ELF-1 (cell line): Measurements from ENCODE around the gene IL18RAP.

Source experiments
- DNase-seq: peaks from one replicate; pipeline ENCODE4 v3.0.0-alpha.2; 2016; ENCODE audit warnings: low read depth, low spot score

Gene IL18RAP

DNA sequence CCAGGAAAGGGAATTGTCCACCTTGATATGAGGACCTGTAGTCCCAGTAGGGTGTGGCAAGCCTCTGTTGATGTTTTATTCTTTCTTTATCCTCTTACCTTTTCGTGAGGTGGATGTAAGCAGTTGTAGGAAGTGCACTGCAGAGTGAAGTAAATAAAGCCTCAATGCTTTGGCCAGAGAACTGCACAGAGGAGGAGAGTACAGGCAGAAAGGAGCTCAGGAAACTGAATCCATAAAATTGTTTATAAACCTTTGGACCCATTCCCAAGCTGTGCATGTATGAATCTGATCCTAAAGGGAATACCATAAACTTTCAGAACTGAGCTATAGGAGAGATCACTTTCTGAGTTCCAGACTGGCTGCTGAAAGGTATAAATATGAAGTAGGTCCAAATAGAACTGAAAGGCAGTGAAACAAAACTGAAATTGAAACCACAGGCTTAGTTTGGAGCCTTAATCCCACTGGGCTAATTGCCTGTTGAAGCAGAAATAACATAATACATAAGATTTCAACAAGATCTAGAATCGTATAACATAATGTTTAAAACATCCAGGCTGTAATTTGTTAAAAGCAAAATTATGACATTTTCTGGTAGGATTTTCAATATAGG, 32.2 kb downstream of the IL18RAP start:
- DNase-seq = no peak

DNA sequence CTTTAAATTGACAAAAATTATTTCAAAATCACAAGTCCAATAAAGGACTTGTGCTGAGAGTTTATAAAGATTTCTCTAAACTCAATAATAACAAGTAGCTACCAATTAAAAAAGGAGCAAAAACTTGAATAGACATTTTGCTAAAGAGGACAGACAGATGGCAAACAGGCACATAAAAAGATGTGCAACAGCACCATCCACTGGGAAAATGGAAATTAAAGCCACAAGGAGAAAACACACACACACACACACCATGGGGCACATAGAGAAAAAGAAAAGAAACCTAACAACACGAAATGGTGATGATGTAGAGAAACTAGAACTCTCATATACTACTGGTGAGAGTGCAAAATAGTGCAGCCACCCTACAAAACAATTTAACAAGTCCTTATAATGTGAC, 37.5 kb downstream of the IL18RAP start:
- no peak for DNase-seq

DNA sequence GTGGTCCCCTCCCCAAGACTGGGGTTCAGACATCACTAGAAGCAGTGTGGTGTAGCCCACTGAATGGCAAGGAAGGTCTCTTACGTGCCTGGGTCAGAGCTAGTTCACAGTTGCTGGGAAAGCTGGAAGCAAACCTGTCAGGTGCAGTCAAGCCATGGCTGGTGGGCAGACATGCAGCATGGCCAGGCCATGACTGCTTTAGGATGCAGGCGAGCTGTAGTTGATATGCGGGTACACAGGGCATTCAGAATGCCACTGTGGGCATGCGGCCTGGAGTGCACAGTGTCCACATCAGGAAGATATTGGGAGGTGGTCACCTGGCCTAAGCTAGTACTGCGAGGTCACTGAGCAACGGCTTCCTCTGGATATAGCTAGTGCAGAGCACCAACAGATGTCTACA, 38.2 kb downstream of the IL18RAP start:
- DNase-seq = no peak

DNA sequence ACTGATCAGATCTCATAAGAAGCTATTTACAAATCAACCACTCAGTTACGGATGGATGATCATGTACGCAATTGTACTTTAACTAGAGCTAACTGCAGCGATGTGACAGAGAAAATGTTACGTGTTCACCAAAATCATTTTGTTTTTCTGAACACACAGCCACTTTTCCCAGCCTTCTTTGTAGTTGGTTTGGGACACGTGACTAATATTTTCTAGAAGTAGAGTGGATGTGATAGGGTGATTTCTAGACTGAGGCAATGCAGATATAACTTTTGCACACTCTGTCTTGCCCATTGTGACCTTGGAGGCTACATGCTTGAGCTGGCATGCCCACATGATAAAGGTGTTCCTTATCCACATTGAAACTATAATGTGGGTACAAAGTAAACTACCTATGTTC, 40.2 kb downstream of the IL18RAP start:
- DNase-seq = no peak

DNA sequence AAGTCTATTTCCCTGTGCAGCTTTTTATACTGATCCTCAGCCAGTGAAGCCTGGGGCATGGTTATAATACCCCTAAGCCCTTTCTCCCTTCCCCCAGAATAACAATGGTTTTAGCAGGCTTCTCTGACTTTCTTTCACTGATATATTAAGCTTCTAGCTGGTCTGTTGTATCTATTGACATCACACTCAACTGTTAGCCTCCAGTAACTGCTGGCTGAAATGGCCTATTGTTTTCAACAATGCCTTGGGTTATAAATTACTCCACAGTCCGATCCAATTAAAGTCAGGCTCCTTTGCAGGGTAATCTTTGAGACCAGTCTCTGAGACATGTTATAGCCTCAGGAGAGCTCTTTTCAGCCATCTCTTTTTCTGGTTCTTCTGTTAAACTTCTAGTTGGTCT, 47.2 kb downstream of the IL18RAP start:
- DNase-seq = peak; percentile 29

DNA sequence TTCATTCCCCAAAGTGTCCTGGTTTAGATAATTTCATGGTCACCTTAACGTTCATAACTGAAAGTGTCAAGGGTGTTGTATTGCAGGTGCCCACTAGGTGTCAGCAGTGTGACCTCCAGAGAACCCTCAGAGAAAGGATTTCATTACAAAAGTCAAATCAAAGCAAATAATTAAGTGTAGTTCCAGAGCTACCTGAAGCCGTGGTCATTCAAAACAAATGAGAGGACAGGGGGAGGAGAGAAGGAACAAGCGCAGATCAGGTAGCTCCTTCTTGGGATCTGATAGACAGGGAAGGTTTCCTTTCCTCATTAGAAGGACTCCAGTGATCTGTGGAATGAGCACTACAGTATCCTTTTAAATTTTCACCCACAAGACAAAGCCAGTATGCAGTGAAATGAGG, 50.1 kb downstream of the IL18RAP start, which contains the start of gene SLC9A4:
TSS of gene SLC9A4 (plus strand) at position 207 of the 400 bp plus-strand sequence. CDS start 534 bp downstream, outside the sequence.
- DNase-seq = peak; percentile 37

DNA sequence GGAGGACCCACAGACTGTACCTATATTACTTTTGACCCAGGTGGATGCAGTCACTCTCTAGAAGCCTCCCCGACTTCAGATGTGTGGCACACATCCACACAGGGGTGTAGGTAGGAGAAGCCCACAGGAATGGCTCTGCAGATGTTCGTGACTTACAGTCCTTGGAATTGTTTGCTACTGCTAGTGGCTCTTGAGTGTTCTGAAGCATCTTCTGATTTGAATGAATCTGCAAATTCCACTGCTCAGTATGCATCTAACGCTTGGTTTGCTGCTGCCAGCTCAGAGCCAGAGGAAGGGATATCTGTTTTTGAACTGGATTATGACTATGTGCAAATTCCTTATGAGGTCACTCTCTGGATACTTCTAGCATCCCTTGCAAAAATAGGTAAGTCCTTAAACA, 50.7 kb downstream of the IL18RAP start:
- no peak for DNase-seq

DNA sequence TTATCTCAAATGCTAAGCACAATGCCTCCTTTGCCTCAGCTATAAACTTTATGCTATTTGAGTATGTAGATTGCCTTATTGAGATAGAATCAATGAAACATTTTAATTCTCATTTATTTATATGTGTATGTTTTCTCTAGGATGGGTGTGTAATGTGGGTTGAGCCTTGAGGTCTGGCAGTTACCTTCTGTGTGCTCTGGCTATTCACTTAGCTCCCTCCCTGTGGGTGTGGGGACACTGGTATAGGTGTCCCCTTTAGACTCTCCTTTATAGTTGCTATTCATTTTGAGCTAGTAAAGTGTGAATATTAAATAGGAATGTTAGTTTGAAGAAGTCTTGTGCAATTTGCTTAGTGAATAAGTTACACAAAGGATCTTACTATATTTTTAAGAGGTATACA, 51.8 kb downstream of the IL18RAP start:
- DNase-seq = no peak

DNA sequence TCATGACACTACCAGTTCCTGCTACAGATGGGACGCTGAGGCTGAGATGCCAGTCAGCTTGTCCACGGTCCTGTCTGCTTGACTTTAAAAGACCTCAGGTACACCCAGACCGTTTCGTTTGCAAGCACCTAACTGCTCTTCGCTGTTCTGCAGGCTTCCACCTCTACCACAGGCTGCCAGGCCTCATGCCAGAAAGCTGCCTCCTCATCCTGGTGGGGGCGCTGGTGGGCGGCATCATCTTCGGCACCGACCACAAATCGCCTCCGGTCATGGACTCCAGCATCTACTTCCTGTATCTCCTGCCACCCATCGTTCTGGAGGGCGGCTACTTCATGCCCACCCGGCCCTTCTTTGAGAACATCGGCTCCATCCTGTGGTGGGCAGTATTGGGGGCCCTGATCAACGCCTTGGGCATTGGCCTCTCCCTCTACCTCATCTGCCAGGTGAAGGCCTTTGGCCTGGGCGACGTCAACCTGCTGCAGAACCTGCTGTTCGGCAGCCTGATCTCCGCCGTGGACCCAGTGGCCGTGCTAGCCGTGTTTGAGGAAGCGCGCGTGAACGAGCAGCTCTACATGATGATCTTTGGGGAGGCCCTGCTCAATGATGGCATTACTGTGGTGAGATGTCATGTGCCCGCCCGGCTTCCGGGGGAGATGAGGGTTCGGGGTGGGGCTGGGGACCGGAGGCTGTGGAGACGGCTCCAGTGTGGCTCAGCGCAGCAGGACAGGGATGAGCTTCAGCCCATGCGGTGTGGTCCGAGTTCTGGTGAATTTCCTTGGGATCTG, 55.9 kb downstream of the IL18RAP start:
- no peak for DNase-seq

DNA sequence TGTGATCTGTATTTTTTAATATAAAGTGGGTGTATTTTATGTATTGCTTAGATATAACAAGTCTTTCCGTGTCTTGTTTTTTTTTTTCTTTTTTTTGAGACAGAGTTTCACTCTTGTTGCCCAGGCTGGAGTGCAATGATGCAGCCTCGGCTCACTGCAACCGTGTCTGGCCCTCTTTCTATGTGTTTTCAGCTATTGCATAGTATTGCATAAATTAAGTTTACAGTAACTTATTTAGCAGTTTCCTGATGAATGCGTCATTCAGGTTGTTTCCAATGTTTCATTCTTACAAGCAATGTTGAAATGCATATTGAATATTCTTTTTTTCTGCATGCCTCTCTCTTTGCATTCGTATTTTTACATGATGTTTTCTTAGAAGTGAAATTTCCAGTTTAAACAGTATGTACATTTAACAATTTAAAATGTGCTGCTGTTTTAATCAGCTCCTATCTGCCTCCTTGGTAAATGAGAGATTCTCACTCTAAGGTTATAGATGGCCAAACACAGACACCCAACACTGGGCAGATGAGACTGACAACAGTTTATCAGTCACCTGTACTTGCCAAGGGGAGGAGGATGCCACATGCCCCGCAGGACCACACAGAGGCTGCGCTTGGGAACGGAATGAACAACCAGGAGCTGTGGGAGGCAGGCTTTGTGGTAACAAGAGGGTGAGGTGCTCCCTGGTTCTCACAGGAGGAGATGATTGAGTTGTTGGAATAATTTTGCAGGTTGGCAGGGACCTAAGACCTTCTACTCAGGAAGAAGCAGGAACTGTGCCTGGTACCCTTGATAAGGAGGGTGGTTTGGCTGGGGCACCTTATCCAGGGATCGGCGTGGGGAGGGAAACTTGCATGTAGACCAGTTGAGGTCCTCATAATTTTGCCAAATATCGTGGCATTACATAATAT, 57.6 kb downstream of the IL18RAP start:
- DNase-seq = no peak

DNA sequence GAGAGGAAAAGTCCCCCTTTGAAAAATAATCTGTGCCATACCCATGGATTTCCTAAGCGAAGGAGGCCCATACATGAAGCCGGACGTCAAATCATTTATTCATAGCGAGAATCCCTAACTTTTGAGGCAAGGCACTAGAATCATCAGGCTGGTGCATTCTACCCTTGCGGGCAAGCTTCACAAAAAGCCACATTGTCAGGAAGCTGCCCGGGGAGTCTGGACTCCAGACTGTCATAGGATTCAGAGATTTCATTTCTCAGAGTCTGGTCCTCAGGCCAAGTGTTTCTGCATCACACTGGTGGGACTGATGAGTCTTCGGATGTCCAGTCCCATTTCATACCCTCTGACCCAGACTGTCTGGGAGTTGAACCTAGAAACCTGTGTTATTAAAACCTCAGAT, 59.0 kb downstream of the IL18RAP start:
- no peak for DNase-seq

DNA sequence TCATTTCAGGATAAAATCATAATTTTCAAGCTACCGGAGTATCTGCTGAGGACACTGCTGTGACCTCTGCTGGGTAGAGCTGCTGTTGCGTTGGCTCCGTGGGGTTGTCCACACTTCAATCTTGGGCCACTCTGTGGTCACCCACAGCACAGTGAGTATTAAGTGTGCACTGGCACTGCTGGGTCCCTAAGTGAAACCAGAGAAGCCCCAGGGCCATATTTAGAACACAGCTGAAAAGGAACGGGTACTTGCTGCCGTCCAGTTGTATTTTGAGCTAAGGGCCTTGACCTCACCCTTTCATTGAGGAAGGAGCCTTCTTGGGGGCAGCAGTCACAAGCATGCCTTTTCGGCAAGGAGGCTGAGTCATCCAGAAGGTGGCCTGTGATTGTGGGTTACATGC, 60.1 kb downstream of the IL18RAP start:
- no peak for DNase-seq

DNA sequence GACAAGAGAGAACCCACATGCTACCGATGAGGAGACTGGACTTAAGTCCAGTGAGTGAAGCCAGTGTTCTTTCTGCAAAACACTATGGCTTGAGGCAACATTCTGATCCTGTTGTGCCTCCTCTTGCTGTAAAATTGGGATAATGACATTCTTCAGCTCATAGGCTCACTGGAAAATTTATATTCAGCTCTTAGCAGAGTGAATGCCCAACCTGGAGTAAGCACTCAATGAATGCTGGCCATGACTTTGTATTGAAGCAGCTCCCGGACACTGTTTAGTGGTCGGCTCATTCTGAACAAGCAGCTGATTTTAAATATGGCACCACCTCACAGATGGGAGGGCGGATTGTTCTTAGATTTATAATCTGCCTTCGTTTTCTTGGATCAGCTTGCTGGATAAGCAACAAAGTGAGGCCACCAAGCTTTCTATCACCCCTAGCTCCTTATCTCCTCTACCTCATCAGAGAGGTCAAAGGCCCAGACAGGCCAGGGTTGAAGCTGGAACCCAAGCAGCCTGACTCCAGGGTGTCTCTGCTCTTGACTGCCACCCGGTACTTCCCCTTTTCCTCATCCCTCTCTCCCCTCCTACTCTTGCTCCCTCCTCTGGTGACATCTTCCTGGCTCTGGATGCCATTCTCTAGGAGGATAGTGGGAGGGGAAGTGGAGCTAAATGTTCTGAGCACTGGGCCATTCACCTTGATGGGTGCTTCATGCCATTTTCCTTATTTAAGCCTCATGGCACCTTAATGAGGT, 61.5 kb downstream of the IL18RAP start:
- no peak for DNase-seq

DNA sequence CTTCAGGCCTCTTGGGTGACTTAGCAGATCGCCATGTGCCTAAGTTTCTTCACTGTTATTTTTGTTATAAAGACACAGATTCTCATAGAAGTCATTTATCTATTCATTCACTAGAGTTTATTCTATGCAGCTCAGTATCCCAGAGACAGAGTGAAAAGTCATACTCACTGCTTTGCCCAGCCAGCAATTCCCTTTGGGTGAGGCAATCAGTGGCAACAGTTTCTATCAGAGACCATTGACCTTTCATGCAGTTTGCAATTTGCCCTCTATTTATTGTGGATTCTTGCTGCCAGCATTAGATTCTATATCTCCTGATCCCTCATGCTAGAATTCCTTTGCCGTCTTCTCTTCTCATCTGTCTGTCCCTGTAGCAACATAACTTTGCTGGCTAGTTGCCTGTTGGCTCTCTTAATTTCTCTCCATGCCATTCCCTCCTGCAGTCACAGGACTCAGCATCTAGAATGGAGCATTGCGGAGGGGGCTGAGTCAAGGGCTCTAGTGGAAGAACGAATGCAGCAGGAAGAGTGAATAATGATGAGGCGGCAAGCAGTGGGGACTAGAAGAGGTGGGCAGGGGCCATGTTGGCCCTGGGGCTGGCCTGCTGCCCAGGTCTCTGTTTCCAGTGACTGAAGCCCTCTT, 62.3 kb downstream of the IL18RAP start:
- no peak for DNase-seq

DNA sequence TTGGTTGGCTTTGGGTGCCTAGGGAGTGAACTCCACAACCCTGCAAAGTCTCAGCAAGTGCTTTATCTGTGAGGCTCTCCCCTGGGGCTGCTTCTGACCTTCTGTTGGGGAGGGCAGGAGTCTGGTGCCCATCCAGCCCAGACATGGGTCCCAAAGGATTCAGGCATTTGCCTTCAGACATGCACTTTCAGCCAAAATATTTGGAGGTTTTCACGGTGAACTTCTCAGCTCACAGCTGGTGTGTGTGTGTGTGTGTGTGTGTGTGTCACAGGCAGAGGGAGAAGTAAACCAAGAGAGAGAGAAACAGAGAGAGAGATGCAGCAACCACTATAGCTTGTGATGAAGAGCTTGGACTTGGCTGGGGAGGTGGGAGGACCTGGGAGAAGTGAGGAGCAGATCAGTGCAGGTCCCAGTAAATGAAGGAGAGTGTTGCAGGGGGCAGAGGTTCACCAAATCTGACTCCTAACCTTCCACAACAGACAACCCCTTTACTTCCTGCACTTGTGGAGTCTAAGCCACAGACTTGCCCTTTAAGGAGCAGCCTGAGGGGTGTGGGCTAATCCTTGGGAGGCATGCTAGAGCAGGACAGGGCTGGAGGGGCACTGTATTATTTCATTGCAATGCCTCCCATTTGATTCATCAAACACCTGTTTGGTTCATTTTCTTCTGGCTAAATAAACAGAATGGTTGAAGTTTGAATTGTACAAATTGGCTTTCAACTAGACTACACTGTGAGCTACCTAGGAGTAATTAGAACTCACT, 64.2 kb downstream of the IL18RAP start:
- no peak for DNase-seq

DNA sequence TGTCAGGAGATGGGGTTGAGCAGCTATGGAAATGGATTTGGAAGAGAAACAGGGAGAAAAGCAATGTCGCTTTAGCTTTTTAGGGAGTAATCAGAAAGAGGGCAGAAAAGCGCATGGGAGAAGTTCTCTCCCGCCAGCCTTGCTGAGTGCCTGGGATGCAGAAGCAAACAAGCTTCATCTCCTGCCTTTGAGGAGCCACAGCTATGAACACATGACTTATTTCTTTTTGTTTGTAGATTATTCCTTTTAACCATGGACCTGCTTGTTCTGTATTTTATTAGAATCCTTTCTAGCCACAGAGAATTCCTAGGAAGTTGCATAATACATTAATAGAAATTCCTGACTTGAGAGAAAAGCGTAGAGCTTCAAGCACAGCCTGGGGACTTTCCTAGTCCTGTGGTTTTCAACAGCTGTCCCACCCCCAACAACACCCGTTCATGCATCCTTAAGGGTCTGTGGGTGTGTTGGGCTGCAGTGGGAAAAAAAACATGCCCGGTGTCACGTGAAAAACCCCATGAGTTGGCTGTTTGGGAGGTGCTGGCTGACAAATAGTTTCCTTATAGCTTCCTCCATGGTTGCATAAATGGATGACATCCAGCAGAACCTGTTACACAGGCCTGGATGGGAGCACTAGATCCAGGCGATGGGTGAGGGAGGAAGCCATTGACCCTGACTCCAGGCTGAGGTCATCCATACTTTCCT, 65.0 kb downstream of the IL18RAP start:
- DNase-seq = peak; percentile 34

DNA sequence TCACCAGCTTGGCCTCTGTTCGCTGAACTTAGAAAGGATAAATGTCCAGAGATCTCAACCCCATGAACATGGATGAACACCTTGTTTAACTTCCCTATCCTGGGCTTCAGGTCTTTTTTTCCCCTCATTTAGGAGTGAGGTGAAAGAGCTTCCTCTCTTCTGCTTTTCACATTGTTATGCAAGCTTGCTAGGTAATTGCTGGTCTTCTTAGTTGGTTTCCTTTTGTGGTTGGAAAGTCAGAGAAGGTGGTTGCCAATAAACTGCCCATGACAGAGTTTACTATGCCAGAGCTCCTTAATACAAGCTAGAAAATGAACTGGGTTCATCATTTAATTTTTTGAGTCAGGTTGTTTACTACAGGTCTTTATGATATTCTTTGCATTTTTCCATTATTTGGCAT, 66.7 kb downstream of the IL18RAP start:
- no peak for DNase-seq

DNA sequence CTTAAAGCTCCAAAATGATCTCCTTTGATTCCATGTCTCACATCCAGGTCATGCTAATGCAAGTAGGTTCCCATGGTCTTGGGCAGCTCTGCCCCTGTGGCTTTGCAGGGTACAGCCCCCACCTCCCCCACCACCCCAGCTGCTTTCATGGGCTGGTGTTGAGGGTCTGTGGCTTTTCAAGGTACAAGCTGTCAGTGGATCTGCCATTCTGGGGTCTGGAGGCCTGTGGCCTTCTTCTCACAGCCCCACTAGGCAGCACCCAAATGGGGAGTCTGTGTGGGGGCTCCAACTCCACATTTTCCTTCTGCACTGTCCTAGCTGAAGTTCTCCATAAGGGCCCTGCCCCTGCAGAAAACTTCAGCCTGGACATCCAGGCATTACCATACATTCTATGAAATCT, 69.0 kb downstream of the IL18RAP start:
- DNase-seq = no peak

DNA sequence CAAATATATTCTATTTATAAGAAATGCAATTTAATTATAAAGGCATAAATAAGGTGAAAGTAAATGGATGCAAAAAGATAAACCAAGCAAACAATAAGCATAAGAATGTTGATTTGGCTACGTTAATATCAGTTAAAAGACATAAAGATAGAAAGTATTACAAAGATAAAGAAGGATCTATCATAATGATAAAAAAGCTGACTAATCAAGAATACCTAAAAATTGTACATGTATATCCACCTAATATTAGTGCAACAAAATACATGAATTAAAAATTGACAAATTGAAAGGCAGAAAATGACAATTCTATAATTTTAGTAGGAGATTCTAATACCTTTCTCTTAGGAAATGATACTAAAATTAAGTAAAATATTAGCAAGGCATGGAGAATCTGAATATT, 71.6 kb downstream of the IL18RAP start:
- no peak for DNase-seq

DNA sequence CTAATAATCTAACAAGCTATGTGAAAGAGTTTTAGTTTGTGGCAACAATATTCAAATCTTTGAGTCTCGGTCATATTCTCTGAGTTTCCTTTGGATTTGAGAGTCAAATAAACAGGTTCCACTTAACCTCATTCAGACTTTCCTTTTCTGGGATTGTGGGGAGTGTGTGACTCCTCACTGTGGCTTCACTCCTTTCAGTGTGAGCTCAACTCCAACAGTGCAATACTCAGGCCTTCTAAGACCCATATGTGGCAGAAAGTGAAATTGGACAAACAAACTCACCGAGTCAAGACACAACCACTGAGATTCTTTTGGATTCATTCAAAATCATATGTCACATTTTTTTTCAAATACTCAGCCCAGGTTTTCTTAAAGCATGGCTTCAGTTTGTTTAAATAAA, 75.5 kb downstream of the IL18RAP start:
- no peak for DNase-seq
